ENCODE measurements around the gene MRFAP1. TPM values are rescaled to one million over a fixed set of nuclear protein-coding genes. Genes with fewer than 3 reads are reported as not detected.
A peak's percentile ranks its signal among the peaks of the same experiment; 100 is the strongest.

Gene MRFAP1
- 212 TPM for total RNA-seq (2021; ENCODE audit: unreplicated experiment)
- polyA plus RNA-seq (2012; ENCODE audit: insufficient read length), result 386 TPM
- percentile 98 among the genes with signal in this experiment for Bru-seq, nascent RNA
- BruChase-seq, experiment 1, labeled RNA remaining after a 2-hour chase, result percentile 100 among the genes with signal in this experiment
- BruChase-seq, experiment 2, labeled RNA remaining after a 6-hour chase, result percentile 100 among the genes with signal in this experiment
- long read RNA-seq, transcript MRFAP1-202 (2 exons, 1,584 nt), result major isoform, 129 of 168 reads
- long read RNA-seq, transcript MRFAP1-204 (1 exons, 1,982 nt), result minor isoform, 19 of 168 reads
- long read RNA-seq, transcript MRFAP1-201 (3 exons, 2,049 nt), result minor isoform, 20 of 168 reads
- long read RNA-seq, partial matches to known transcripts, result 0 of 168 reads
- long read RNA-seq, other reads (novel, unspliced or antisense), result 0 of 168 reads

GRCh38 chr4:6640292-6641163 lies at the start of gene MRFAP1:
Gene MRFAP1, plus strand, starts transcription at chr4:6640685. Its CDS starts 178 bp downstream, at chr4:6640863.
- peak; percentile 61 for DNase-seq (ENCODE audit: low read depth, low spot score)
- intact Hi-C loops (cut with micrococcal nuclease; ENCODE audit: unreplicated experiment), result no loop called here
- no peaks in the 10 kb centered on the region for H3K27me3 ChIP-seq (ENCODE audit: control insufficient read depth, insufficient read depth, low read length)
- TF ChIP-seq TCF7L2 (IDR thresholded peaks at IDR 0.05; ENCODE audit: low read depth, low read length) (no peak), POLR2AphosphoS5 (IDR thresholded peaks at IDR 0.05; ENCODE audit: low read depth, low read length) (peak; percentile 88), SIN3A (IDR thresholded peaks at IDR 0.05; ENCODE audit: borderline replicate concordance, insufficient read depth, low read depth, low read length) (0 out of 2 replicates have a peak, but pooled peaks have one; percentile 26)
- ChIA-PET POLR2A (interaction anchor here (0.6 kb wide), 2 partner anchors 297 to 1263 kb away, joined by 3 to 8 read pairs; no protein-coding TSS in a partner anchor), CTCF (interaction anchor here (0.7 kb wide), 1 partner anchor 525 kb away, joined by 3 read pairs; no protein-coding TSS in a partner anchor)
- peaks cover 7% of the 10 kb centered on the region for H3K4me1 ChIP-seq (ENCODE audit: control insufficient read depth, insufficient read depth, low read length)
- peaks cover 19% of the 10 kb centered on the region for H3K36me3 ChIP-seq (ENCODE audit: control insufficient read depth, insufficient read depth, low read length)
- H3K4me3 ChIP-seq (ENCODE audit: low read depth in 2 of 2, low read length in 2 of 2), result peak within 1 kb of the TSS; percentile 89 to 90
- peak; percentile 90 for ATAC-seq
- H3K27ac ChIP-seq (ENCODE audit: low read length), result peak within 1 kb of the TSS; percentile 97
- no peaks in the 10 kb centered on the region for H3K9me3 ChIP-seq (ENCODE audit: control insufficient read depth, insufficient read depth, low read depth, low read length)
- no TSS peak for BruUV-seq (replicated peaks)
- in situ Hi-C loops (cut with HindIII; ENCODE audit: low pct_unique_long_range_greater_than_20kb, low sequenced_read_pairs), result no loop called here

DNA sequence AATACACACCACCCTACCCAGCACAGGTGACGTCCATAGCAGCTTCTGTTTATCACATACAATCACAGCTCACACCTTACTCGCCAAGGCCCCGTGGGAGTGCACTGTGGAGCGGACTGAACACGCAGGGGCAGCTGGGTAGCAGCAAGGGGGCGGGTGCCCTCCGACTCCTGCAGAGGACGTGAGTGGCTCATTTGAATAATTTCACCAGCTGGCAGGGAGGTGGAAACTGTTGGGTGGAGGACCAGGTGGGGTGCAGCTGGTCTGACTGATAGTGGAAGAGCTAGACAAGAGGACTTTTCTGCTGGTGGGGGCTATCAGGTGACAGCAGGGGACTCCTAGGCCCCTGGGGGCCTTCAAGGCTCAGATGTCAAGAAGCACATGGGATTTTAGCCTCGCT lies 49.2 kb upstream of the MRFAP1 start:
- Histone ChIP-seq H3K4me3 (ENCODE audit: low read depth in 2 of 2, low read length in 2 of 2) (no peak overlapping the region), H3K4me1 (ENCODE audit: control insufficient read depth, insufficient read depth, low read length) (no peaks in the 10 kb centered on the region), H3K36me3 (ENCODE audit: control insufficient read depth, insufficient read depth, low read length) (no peaks in the 10 kb centered on the region), H3K9me3 (ENCODE audit: control insufficient read depth, insufficient read depth, low read depth, low read length) (no peaks in the 10 kb centered on the region), H3K27me3 (ENCODE audit: control insufficient read depth, insufficient read depth, low read length) (no peaks in the 10 kb centered on the region), H3K27ac (ENCODE audit: low read length) (no peak overlapping the region)
- in situ Hi-C loops (cut with HindIII; ENCODE audit: low pct_unique_long_range_greater_than_20kb, low sequenced_read_pairs) (no loop called here), intact Hi-C loops (cut with micrococcal nuclease; ENCODE audit: unreplicated experiment) (no loop called here)
- TF ChIP-seq CTCF (IDR thresholded peaks at IDR 0.05) (no peak), POLR2AphosphoS5 (IDR thresholded peaks at IDR 0.05; ENCODE audit: low read depth, low read length) (no peak), SIN3A (IDR thresholded peaks at IDR 0.05; ENCODE audit: borderline replicate concordance, insufficient read depth, low read depth, low read length) (no peak), TCF7L2 (IDR thresholded peaks at IDR 0.05; ENCODE audit: low read depth, low read length) (no peak), REST (IDR thresholded peaks at IDR 0.05; ENCODE audit: insufficient read depth in 1 of 2, low read depth in 2 of 2, low read length in 1 of 2) (no peak)
- POLR2A ChIA-PET, result no interaction called here
- CTCF ChIA-PET, result no interaction called here
- no TSS peak for BruUV-seq (replicated peaks)
- ATAC-seq (no peak), DNase-seq (ENCODE audit: low read depth, low spot score) (no peak)
